BJ (cell line): ENCODE data around the gene NECTIN1. TPM values are rescaled to one million over a fixed set of nuclear protein-coding genes. Genes with fewer than 3 reads are reported as not detected.

Experiments
- CTCF ChIA-PET: fragments of 350-600 bp; formaldehyde crosslinking; extraction: SDS; loops from one replicate; lab custom pipeline; 2021; ENCODE audit warnings: antibody characterized with exemption, inconsistent platforms; lab: Yijun Ruan, JAX
- POLR2A ChIA-PET: fragments of 300-600 bp; sonication (Branson Sonifier 250); formaldehyde crosslinking; extraction: SDS; loops from one replicate; lab custom pipeline; 2021; ENCODE audit warnings: antibody characterized with exemption; lab: Charles Lee
- DNase-seq: peaks from one replicate; pipeline ENCODE4 v3.0.0-alpha.2; 2011; ENCODE audit warnings: low read depth
- H3K27me3 ChIP-seq: 2 replicates; pipeline ENCODE4 v1.6.0; 2011; ENCODE audit warnings: low read length; ENCODE audit not compliant: control insufficient read depth, insufficient read depth
- H3K36me3 ChIP-seq: 2 replicates; pipeline ENCODE4 v1.5.1; 2011; ENCODE audit warnings: low read length; ENCODE audit not compliant: control insufficient read depth, insufficient read depth
- H3K4me3 ChIP-seq: 2 replicates; pipeline ENCODE4 v1.5.1; 2011; ENCODE audit warnings: low read depth, mild to moderate bottlenecking, control low read depth, low read length
- polyA plus RNA-seq: library from polyadenylated mRNA; depleted of rRNA; stranded (reverse); fragments of >200 nt; gene quantifications from 2 replicates; pipeline ENCODE4 v1.2.3, GENCODE V29; 2011
- TF ChIP-seq, protein P1 (sequence below): IDR thresholded peaks from 2 replicates; pipeline ENCODE4 v1.5.1; 2011; ENCODE audit warnings: low read depth, mild to moderate bottlenecking, control low read depth, inconsistent platforms, low read length, moderate library complexity; ENCODE audit not compliant: insufficient read depth

The NECTIN1 gene
- polyA plus RNA-seq, 1 experiment = 3.0 TPM

DNA sequence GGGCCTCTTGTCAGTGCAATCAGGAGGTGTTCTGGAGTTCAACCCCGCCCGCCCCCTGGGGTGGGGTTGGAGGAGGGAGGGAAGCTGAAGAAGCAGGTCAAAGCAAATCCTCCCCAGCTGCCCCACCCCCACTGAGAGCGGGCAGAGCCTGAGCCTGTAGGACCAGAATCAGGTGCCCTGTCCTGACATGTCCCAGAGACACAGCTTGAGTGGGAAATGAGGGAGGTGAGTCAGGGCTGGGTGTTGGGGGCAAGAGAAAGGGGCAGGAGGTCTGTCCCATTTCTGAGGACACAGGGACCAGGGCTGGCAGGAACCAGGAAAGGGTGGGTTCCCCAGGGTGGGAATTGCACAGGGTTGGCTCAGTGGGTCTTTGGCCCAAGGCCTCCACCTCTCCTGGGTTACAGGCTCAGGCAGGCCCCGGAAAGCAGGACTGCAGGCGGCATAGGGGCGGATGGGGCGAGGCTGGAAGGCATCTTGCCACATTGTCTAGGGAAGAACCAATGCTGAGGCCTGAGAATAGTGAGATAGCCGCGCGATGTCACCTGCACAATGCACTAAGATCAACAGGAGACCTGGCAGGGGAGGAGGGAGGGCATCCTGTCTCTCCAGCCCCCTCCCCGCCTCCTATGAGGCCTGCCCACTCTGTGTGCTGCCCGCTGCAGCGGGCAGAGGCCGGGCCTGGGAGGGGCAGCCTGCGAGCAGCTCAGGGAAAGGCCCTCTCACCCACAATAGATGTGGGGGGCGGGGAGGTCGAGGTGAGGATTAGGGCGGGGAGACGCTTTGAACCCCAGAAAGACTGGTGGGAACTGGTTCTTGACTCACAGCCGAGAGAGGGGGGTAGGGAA is 32.4 kb downstream of the NECTIN1 start:
- CTCF ChIA-PET = interaction anchor here (1.1 kb wide), 1 partner anchor 201 kb away, joined by 3 read pairs; no protein-coding TSS in a partner anchor

DNA sequence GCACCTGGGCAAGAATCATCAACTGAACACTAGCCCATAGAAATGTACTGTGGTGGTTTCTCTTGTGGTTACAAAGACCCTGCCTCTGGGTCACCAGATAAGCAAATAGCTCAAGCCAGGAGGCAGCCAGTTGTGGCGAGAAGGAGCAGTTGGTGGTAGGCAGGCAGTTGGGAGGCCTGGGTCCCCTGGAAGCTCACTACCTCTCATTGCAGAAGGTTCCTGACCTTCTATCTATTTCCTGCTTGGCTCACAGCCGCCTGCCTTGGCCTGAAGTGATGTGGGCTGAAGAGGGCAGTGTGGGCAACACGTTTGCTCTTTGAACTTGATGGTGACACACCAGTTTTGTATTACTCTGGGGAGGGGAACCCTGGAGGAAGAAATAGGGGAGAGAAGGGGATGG is 34.7 kb downstream of the NECTIN1 start:
- POLR2A ChIA-PET = no interaction called here
- TF ChIP-seq, protein P1, sequence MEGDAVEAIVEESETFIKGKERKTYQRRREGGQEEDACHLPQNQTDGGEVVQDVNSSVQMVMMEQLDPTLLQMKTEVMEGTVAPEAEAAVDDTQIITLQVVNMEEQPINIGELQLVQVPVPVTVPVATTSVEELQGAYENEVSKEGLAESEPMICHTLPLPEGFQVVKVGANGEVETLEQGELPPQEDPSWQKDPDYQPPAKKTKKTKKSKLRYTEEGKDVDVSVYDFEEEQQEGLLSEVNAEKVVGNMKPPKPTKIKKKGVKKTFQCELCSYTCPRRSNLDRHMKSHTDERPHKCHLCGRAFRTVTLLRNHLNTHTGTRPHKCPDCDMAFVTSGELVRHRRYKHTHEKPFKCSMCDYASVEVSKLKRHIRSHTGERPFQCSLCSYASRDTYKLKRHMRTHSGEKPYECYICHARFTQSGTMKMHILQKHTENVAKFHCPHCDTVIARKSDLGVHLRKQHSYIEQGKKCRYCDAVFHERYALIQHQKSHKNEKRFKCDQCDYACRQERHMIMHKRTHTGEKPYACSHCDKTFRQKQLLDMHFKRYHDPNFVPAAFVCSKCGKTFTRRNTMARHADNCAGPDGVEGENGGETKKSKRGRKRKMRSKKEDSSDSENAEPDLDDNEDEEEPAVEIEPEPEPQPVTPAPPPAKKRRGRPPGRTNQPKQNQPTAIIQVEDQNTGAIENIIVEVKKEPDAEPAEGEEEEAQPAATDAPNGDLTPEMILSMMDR = no peak
- Histone ChIP-seq H3K4me3 (no peak overlapping the region), H3K27me3 (no peaks in the 10 kb centered on the region), H3K36me3 (no peaks in the 10 kb centered on the region)
- no peak for DNase-seq
- CTCF ChIA-PET = interaction anchor here (1.1 to 2.3 kb wide), 2 partner anchors 35 to 413 kb away, joined by 3 to 8 read pairs; no protein-coding TSS in a partner anchor

More for the DNA sequence above, 32.4 kb downstream of the NECTIN1 start:
- TF ChIP-seq, protein P1 = no peak
- Histone ChIP-seq H3K4me3 (no peak overlapping the region), H3K27me3 (no peaks in the 10 kb centered on the region), H3K36me3 (no peaks in the 10 kb centered on the region)
- no peak for DNase-seq
- POLR2A ChIA-PET = no interaction called here

DNA sequence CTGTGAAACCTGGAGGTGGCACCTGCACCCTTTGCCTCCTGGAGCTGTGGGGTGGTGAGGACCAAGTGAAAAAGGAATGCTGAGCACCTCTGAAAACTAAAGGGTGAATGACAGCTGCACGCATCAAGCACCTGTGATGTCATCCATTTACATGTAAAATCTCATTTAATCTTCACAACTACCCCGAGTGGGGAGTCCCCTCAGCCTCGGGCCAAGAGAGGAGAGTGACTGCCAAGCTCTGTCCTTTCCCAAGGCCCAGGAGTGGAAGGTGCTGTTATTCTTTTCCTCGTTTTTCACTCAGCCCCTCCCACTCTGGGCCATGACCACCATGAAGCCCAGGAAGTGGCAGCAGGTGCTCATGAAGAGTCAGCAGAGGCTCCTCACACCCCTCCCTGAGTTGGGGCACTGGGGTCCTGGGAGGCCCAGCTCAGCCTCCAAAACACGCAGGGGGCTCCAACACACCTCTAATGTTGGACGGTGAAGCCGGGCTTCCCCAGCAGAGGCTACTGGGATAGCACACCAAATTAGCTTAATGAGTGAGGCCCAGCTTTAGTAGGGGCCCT is 35.7 kb downstream of the NECTIN1 start:
- POLR2A ChIA-PET = no interaction called here
- CTCF ChIA-PET = interaction anchor here (2.3 to 3.3 kb wide), 2 partner anchors 36 to 414 kb away, joined by 8 to 17 read pairs; partner anchors contain the start of gene NECTIN1
- Histone ChIP-seq H3K4me3 (no peak overlapping the region), H3K27me3 (no peaks in the 10 kb centered on the region), H3K36me3 (no peaks in the 10 kb centered on the region)
- TF ChIP-seq, protein P1 = no peak
- DNase-seq = no peak

DNA sequence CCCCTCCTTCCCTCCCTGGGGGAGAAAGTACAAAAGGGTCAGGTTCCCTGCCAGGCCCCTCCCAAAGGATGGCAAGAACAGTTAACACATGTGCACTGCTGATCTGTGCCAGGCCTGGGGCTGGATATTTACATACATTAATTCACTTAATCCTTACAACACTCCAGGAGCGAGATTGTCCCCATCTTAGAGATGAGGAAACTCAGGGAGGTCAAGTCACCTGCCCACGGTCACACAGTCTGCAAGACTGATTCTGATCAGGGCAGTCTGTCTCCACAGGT is 36.5 kb downstream of the NECTIN1 start:
- H3K4me3 ChIP-seq = no peak overlapping the region
- ChIA-PET POLR2A (no interaction called here), CTCF (interaction anchor here (1.6 to 3.3 kb wide), 2 partner anchors 12 to 37 kb away, joined by 5 to 17 read pairs; partner anchors contain the start of gene NECTIN1)
- H3K27me3 ChIP-seq = no peaks in the 10 kb centered on the region
- DNase-seq = no peak
- no peaks in the 10 kb centered on the region for H3K36me3 ChIP-seq
- TF ChIP-seq, protein P1 = no peak

DNA sequence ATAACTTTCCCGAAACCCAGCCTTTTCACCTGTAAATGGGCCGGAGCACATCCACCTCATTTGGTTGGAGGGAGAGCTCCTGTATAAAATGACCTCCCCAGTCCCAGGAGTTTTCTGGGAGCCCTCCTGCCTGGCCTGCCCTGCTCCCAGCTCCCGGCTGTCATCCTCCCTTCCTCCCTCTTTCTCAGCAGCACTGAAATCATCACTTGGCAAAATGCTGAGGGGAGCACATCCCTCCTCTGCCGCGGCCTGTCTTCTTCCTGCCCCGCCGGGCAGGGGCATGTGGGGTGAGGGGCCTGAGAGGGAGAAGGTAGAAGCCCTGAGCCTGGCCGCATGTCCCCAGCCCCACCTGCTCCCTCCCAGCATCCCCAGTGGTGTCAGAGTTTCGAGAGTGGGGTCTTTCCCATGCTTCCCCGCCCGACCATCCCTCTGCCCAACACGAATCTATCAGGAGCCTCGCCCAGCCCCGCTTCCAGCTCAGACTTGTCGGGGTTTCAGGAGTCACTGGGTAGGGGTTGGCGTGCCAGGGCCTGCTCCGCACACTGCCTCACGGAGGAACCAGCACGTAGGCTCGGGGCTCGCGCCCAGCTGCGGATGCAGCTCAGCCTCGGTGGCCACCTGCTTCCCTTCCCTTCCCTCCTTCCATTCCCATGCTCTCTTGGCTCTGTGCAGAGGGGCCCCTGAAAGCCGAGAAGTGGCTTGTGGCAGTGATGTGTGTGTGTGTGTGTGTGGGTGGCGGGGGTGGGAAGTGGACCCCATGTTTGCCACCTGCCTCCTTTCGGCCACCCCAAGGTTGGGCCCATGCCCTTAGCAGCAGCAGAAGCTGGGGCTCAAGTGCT is 37.1 kb downstream of the NECTIN1 start:
- Histone ChIP-seq H3K36me3 (no peaks in the 10 kb centered on the region), H3K4me3 (no peak overlapping the region), H3K27me3 (no peaks in the 10 kb centered on the region)
- TF ChIP-seq, protein P1 = no peak
- ChIA-PET POLR2A (no interaction called here), CTCF (interaction anchor here (1.3 to 3.3 kb wide), 3 partner anchors 11 to 37 kb away, joined by 5 to 17 read pairs (median 6); partner anchors contain the start of gene NECTIN1)
- no peak for DNase-seq
